ENCODE results near the gene TMEM63B.

The TMEM63B gene

GRCh38 chr6:44086931-44087574 lies 40.3 kb upstream of the TMEM63B start:
- no peaks in the 10 kb centered on the region for H3K36me3 ChIP-seq (ENCODE audit: insufficient read depth, low read length)
- H4K20me1 ChIP-seq (ENCODE audit: insufficient read depth, low read length, poor library complexity, severe bottlenecking), result no peaks in the 10 kb centered on the region
- H3K4me1 ChIP-seq (ENCODE audit: insufficient read depth, low read length, poor library complexity, severe bottlenecking), result peaks cover 13% of the 10 kb centered on the region
- no peaks in the 10 kb centered on the region for H3K79me2 ChIP-seq (ENCODE audit: insufficient read depth, low read length)
- H3K9ac ChIP-seq (ENCODE audit: low read depth, low read length, poor library complexity, severe bottlenecking), result no peak overlapping the region
- no peaks in the 10 kb centered on the region for H3K9me2 ChIP-seq (replicated peaks; ENCODE audit: low read depth, low read length)
- no peaks in the 10 kb centered on the region for H3K27me3 ChIP-seq (ENCODE audit: insufficient read depth, low read length, poor library complexity, severe bottlenecking)
- H2AFZ ChIP-seq (ENCODE audit: low read length), result no peak overlapping the region
- H3F3A ChIP-seq (ENCODE audit: low read depth), result no peaks in the 10 kb centered on the region
- TF ChIP-seq CTCF (conservative IDR thresholded peaks at IDR 0.05; ENCODE audit: low read length), result no peak
- no peak for TF ChIP-seq EZH2phosphoT487 (IDR thresholded peaks at IDR 0.05; ENCODE audit: borderline replicate concordance)
- H3K9me3 ChIP-seq (ENCODE audit: insufficient read depth, low read depth, low read length), result no peaks in the 10 kb centered on the region
- no peak overlapping the region for H3K4me2 ChIP-seq (ENCODE audit: low read depth, low read length, poor library complexity, severe bottlenecking)
- H3K4me3 ChIP-seq (ENCODE audit: low read length, poor library complexity, severe bottlenecking), result no peak overlapping the region

GRCh38 chr6:44087623-44088022 lies 39.7 kb upstream of the TMEM63B start:
- Histone ChIP-seq H2AFZ (ENCODE audit: low read length) (no peak overlapping the region), H3K9ac (ENCODE audit: low read depth, low read length, poor library complexity, severe bottlenecking) (no peak overlapping the region), H3K36me3 (ENCODE audit: insufficient read depth, low read length) (no peaks in the 10 kb centered on the region), H3K4me1 (ENCODE audit: insufficient read depth, low read length, poor library complexity, severe bottlenecking) (peaks cover 13% of the 10 kb centered on the region), H4K20me1 (ENCODE audit: insufficient read depth, low read length, poor library complexity, severe bottlenecking) (no peaks in the 10 kb centered on the region), H3K9me2 (replicated peaks; ENCODE audit: low read depth, low read length) (no peaks in the 10 kb centered on the region), H3K4me2 (ENCODE audit: low read depth, low read length, poor library complexity, severe bottlenecking) (no peak overlapping the region), H3K79me2 (ENCODE audit: insufficient read depth, low read length) (no peaks in the 10 kb centered on the region), H3K4me3 (ENCODE audit: low read length, poor library complexity, severe bottlenecking) (no peak overlapping the region), H3K27me3 (ENCODE audit: insufficient read depth, low read length, poor library complexity, severe bottlenecking) (no peaks in the 10 kb centered on the region), H3K9me3 (ENCODE audit: insufficient read depth, low read depth, low read length) (no peaks in the 10 kb centered on the region), H3F3A (ENCODE audit: low read depth) (no peaks in the 10 kb centered on the region)
- no peak for TF ChIP-seq EZH2phosphoT487 (IDR thresholded peaks at IDR 0.05; ENCODE audit: borderline replicate concordance)
- no peak for TF ChIP-seq CTCF (conservative IDR thresholded peaks at IDR 0.05; ENCODE audit: low read length)

- Histone ChIP-seq H3K36me3 (ENCODE audit: insufficient read depth, low read length) (no peaks in the 10 kb centered on the region), H3K4me3 (ENCODE audit: low read length, poor library complexity, severe bottlenecking) (no peak overlapping the region), H3K4me2 (ENCODE audit: low read depth, low read length, poor library complexity, severe bottlenecking) (no peak overlapping the region), H3K4me1 (ENCODE audit: insufficient read depth, low read length, poor library complexity, severe bottlenecking) (peaks cover 10% of the 10 kb centered on the region), H3K9ac (ENCODE audit: low read depth, low read length, poor library complexity, severe bottlenecking) (no peak overlapping the region), H4K20me1 (ENCODE audit: insufficient read depth, low read length, poor library complexity, severe bottlenecking) (no peaks in the 10 kb centered on the region), H2AFZ (ENCODE audit: low read length) (no peak overlapping the region), H3F3A (ENCODE audit: low read depth) (no peaks in the 10 kb centered on the region), H3K9me3 (ENCODE audit: insufficient read depth, low read depth, low read length) (no peaks in the 10 kb centered on the region), H3K9me2 (replicated peaks; ENCODE audit: low read depth, low read length) (no peaks in the 10 kb centered on the region), H3K79me2 (ENCODE audit: insufficient read depth, low read length) (no peaks in the 10 kb centered on the region), H3K27me3 (ENCODE audit: insufficient read depth, low read length, poor library complexity, severe bottlenecking) (no peaks in the 10 kb centered on the region)
- no peak for TF ChIP-seq EZH2phosphoT487 (IDR thresholded peaks at IDR 0.05; ENCODE audit: borderline replicate concordance)
- no peak for TF ChIP-seq CTCF (conservative IDR thresholded peaks at IDR 0.05; ENCODE audit: low read length)
These were observed 38.3 kb upstream of the TMEM63B start for GRCh38 chr6:44088827-44089590.

All from Loucy (cell line).